H1 (cell line): ENCODE results near the gene MAPKAP1.

Experiments used
- CBX5 ChIP-seq: fragments of 300-800, 300-1000 bp; sonication (generic); IDR thresholded peaks from 2 replicates; pipeline ENCODE4 v1.7.1; 2016; ENCODE audit warnings: antibody characterized with exemption, low read length, low read depth
- CHD1 ChIP-seq: IDR thresholded peaks from 2 replicates; pipeline ENCODE4 v1.6.1; 2012; ENCODE audit warnings: low read depth, low read length, improper control_type of control experiment
- CTCF ChIP-seq, 3 experiments: IDR thresholded peaks; 1 replicate in 2 of 3; 2 replicates in 1 of 3; pipeline versions ENCODE4 v1.5.1 to v1.6.1; 2011; ENCODE audit warnings: low read length in 3 of 3, mild to moderate bottlenecking in 3 of 3, inconsistent platforms in 2 of 3, low read depth in 1 of 3, moderate library complexity in 1 of 3; ENCODE audit not compliant: insufficient read depth in 1 of 3; ENCODE audit errors: control extremely low read depth in 1 of 3
- EZH2 ChIP-seq: fragments of 200-600 bp; sonication (generic); IDR thresholded peaks from 2 replicates; pipeline ENCODE4 v1.7.1; 2012; ENCODE audit warnings: low read depth, mild to moderate bottlenecking, moderate library complexity, low read length, inconsistent platforms; ENCODE audit not compliant: severe bottlenecking
- JUN ChIP-seq: IDR thresholded peaks from 2 replicates; pipeline ENCODE4 v1.6.1; 2011; ENCODE audit warnings: low read depth, mild to moderate bottlenecking, improper control_type of control experiment, low read length
- POLR2A ChIP-seq, 2 experiments: IDR thresholded peaks; 1 replicate in 1 of 2; 2 replicates in 1 of 2; pipeline ENCODE4 v1.6.1; 2011; ENCODE audit warnings: low read depth in 2 of 2, low read length in 2 of 2, mild to moderate bottlenecking in 2 of 2; ENCODE audit errors: control extremely low read depth in 1 of 2
- USF2 ChIP-seq: IDR thresholded peaks from 2 replicates; pipeline ENCODE4 v1.6.1; 2011; ENCODE audit warnings: low read length, improper control_type of control experiment

DNA sequence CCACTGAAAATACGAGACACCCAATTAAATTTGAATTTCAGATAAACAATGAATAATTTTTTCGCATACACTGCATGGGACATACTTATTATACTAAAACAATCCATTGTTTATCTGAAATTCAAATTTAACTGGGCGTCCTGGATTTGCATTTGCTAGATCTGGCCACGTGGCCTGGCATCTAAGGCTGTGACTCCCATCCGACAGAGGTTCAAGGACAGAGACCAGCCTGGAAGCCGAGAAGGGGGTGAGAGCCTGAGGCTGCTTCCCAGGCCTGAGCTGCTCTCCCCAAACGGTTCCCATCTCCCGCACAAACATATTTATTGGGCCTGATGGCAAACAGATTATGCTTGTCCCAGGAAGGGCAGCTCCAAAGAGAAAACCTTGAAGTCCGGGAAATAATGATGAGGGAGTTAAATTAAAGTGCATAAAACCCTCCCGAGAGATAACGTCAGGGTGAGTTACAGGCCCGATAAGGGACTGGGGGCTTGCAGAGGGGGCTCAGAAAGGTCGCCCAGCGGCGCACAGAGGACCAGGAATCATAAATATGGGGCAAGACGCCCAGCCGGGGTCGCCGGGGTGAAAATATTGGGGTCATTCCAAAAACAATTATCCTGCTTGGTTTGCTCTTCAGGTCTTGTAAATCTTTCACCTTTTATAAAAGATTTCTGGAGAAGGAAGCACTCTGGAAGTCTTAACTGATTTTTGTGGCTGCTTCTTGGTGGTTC, 281.7 kb downstream of the MAPKAP1 start:
- no peak for TF ChIP-seq CTCF (IDR thresholded peaks at IDR 0.05; ENCODE audit: control extremely low read depth in 1 of 3, insufficient read depth in 1 of 3, low read depth in 1 of 3, low read length in 3 of 3)
- no peak for TF ChIP-seq JUN
- no peak for TF ChIP-seq CHD1
- TF ChIP-seq POLR2A (IDR thresholded peaks at IDR 0.05; ENCODE audit: control extremely low read depth in 1 of 2, low read depth in 2 of 2, low read length in 2 of 2): no peak
- no peak for TF ChIP-seq USF2
- TF ChIP-seq EZH2: no peak
- no peak for TF ChIP-seq CBX5
